Mesenchymal stem cell (in vitro differentiated cells and primary cell): Measurements from ENCODE around the gene ATP5F1D.
A peak's percentile ranks its signal among the peaks of the same experiment; 100 is the strongest.

Source experiments
- DNase-seq: peaks from one replicate; pipeline ENCODE4 v3.0.0-alpha.2; 2013
- H2AFZ ChIP-seq: one replicate; pipeline ENCODE4 v1.6.1; 2013; ENCODE audit warnings: low read depth, mild to moderate bottlenecking, control low read depth, inconsistent platforms, low read length, moderate library complexity
- H2AK5ac ChIP-seq: 2 replicates; pipeline ENCODE4 v1.6.1; 2013; ENCODE audit warnings: low read length, moderate library complexity, mild to moderate bottlenecking, inconsistent platforms; ENCODE audit not compliant: severe bottlenecking
- H2BK120ac ChIP-seq: one replicate; pipeline ENCODE4 v1.6.1; 2013; ENCODE audit warnings: low read depth, mild to moderate bottlenecking, inconsistent platforms, low read length, moderate library complexity
- H2BK12ac ChIP-seq, 2 experiments: one replicate each; pipeline ENCODE4 v1.6.1; 2013; ENCODE audit warnings: inconsistent platforms in 2 of 2, low read length in 2 of 2, mild to moderate bottlenecking in 2 of 2, moderate library complexity in 2 of 2, control low read depth in 1 of 2
- H2BK15ac ChIP-seq: one replicate; pipeline ENCODE4 v1.6.1; 2013; ENCODE audit warnings: mild to moderate bottlenecking, low read depth, inconsistent platforms; ENCODE audit not compliant: poor library complexity, severe bottlenecking
- H2BK5ac ChIP-seq: 2 replicates; pipeline ENCODE4 v1.6.1; 2013; ENCODE audit warnings: low read depth, mild to moderate bottlenecking, low read length, control low read depth, inconsistent platforms; ENCODE audit not compliant: poor library complexity, severe bottlenecking
- H3K14ac ChIP-seq, 2 experiments: one replicate each; pipeline ENCODE4 v1.6.1; 2013; ENCODE audit warnings: inconsistent platforms in 2 of 2, low read length in 2 of 2, control low read depth in 1 of 2, mild to moderate bottlenecking in 1 of 2, moderate library complexity in 1 of 2
- H3K18ac ChIP-seq, 2 experiments: one replicate each; pipeline ENCODE4 v1.6.1; 2013; ENCODE audit warnings: inconsistent platforms in 2 of 2, low read length in 2 of 2, control low read depth in 1 of 2, low read depth in 1 of 2, mild to moderate bottlenecking in 1 of 2
- H3K23ac ChIP-seq, 2 experiments: one replicate each; pipeline ENCODE4 v1.6.1; 2013; ENCODE audit warnings: inconsistent platforms in 2 of 2, low read length in 2 of 2, mild to moderate bottlenecking in 2 of 2, moderate library complexity in 2 of 2, control low read depth in 1 of 2
- H3K27ac ChIP-seq: 2 replicates; pipeline ENCODE4 v1.5.1; 2013; ENCODE audit warnings: mild to moderate bottlenecking, moderate library complexity, low read length, control low read depth, inconsistent platforms; ENCODE audit not compliant: poor library complexity, severe bottlenecking
- H3K27me3 ChIP-seq, 2 experiments: 2 replicates each; pipeline versions ENCODE4 v1.6.1 to v1.7.0; 2013; ENCODE audit warnings: low read length in 2 of 2, mild to moderate bottlenecking in 2 of 2, moderate library complexity in 2 of 2, control low read depth in 1 of 2, inconsistent platforms in 1 of 2; ENCODE audit not compliant: control insufficient read depth in 1 of 2, insufficient read depth in 1 of 2
- H3K36me3 ChIP-seq, 2 experiments: 2 replicates each; pipeline versions ENCODE4 v1.6.1 to v1.7.0; 2013; ENCODE audit warnings: low read length in 2 of 2, control low read depth in 1 of 2, inconsistent platforms in 1 of 2, low read depth in 1 of 2, mild to moderate bottlenecking in 1 of 2; ENCODE audit not compliant: insufficient read depth in 2 of 2, control insufficient read depth in 1 of 2
- H3K4ac ChIP-seq, 2 experiments: one replicate each; pipeline ENCODE4 v1.6.1; 2013; ENCODE audit warnings: inconsistent platforms in 2 of 2, low read length in 2 of 2, mild to moderate bottlenecking in 2 of 2, moderate library complexity in 2 of 2, control low read depth in 1 of 2, low read depth in 1 of 2
- H3K4me1 ChIP-seq: 2 replicates; pipeline ENCODE4 v1.6.1; 2013; ENCODE audit warnings: low read depth, low read length, control low read depth; ENCODE audit not compliant: control insufficient read depth, insufficient read depth
- H3K4me2 ChIP-seq: 2 replicates; pipeline ENCODE4 v1.6.1; 2013; ENCODE audit warnings: low read length, mild to moderate bottlenecking, inconsistent platforms; ENCODE audit not compliant: poor library complexity, severe bottlenecking
- H3K4me3 ChIP-seq, 2 experiments: 2 replicates each; pipeline versions ENCODE4 v1.5.1 to v1.7.0; 2013; ENCODE audit warnings: low read length in 2 of 2, mild to moderate bottlenecking in 2 of 2, control low read depth in 1 of 2, low read depth in 1 of 2; ENCODE audit not compliant: insufficient read depth in 1 of 2
- H3K79me1 ChIP-seq: replicated peaks from 2 replicates; pipeline ENCODE4 v1.6.1; 2013; ENCODE audit warnings: mild to moderate bottlenecking, control low read depth, low read length, inconsistent platforms; ENCODE audit not compliant: poor library complexity, severe bottlenecking
- H3K9ac ChIP-seq: 2 replicates; pipeline ENCODE4 v1.7.0; 2013; ENCODE audit warnings: mild to moderate bottlenecking, low read length, moderate library complexity
- H3K9me3 ChIP-seq: 2 replicates; pipeline ENCODE4 v1.7.0; 2013; ENCODE audit warnings: mild to moderate bottlenecking, low read length; ENCODE audit not compliant: control insufficient read depth
- H4K8ac ChIP-seq: one replicate; pipeline ENCODE4 v1.6.1; 2013; ENCODE audit warnings: inconsistent platforms, mild to moderate bottlenecking, low read length, moderate library complexity
- H4K91ac ChIP-seq: one replicate; pipeline ENCODE4 v1.6.1; 2013; ENCODE audit warnings: mild to moderate bottlenecking, low read length, inconsistent platforms
- WGBS: methylation state at CpG from one replicate; pipeline ENCODE4 v1.1.7; 2013; ENCODE audit warnings: mixed read lengths; 5-methylcytosine and 5-hydroxymethylcytosine counted together

The ATP5F1D gene

GRCh38 chr19:1248139-1248785, 6.7 kb downstream of the ATP5F1D start, which contains the start of gene MIDN:
Gene MIDN (plus strand): TSS chr19:1248583. CDS start chr19:1250297, 1,714 bp downstream.
- Histone ChIP-seq H2BK12ac (peak within 1 kb of the TSS; percentile 93 to 99), H3K9me3 (no peaks in the 10 kb centered on the region), H3K4me1 (peaks cover 40% of the 10 kb centered on the region), H3K4me2 (peak within 1 kb of the TSS; percentile 77), H4K91ac (peak within 1 kb of the TSS; percentile 85), H2BK5ac (peak within 1 kb of the TSS; percentile 95), H3K4me3 (peak within 1 kb of the TSS; percentile 74 to 75), H2AK5ac (peak within 1 kb of the TSS; percentile 42), H3K27me3 (no peaks in the 10 kb centered on the region), H3K4ac (peak within 1 kb of the TSS; percentile 95 to 96), H2BK15ac (peak within 1 kb of the TSS; percentile 95), H3K27ac (peak within 1 kb of the TSS; percentile 97), H3K79me1 (peaks cover 20% of the 10 kb centered on the region), H3K9ac (peak within 1 kb of the TSS; percentile 89), H3K23ac (no peak within 1 kb of the TSS), H4K8ac (peak within 1 kb of the TSS; percentile 95), H3K14ac (peak within 1 kb of the TSS in 1 of 2 experiments; percentile 97), H2BK120ac (peak within 1 kb of the TSS; percentile 92), H2AFZ (no peak within 1 kb of the TSS), H3K36me3 (peaks cover 12 to 55% of the 10 kb centered on the region in 2 experiments), H3K18ac (peak within 1 kb of the TSS; percentile 95 to 99)
- DNase-seq, result peak; percentile 94
- under 1% methylated on average over 32 of the region's 60 CpGs for WGBS

GRCh38 chr19:1248786-1249297, 7.3 kb downstream of the ATP5F1D start:
- Histone ChIP-seq H3K36me3 (peaks cover 8 to 57% of the 10 kb centered on the region in 2 experiments), H2AFZ (no peak overlapping the region), H2BK12ac (peak overlapping the region in 1 of 2 experiments; percentile 57), H4K8ac (peak overlapping the region; percentile 95), H3K27me3 (no peaks in the 10 kb centered on the region), H2BK15ac (peak overlapping the region; percentile 95), H3K4me1 (peaks cover 41% of the 10 kb centered on the region), H3K79me1 (peaks cover 18% of the 10 kb centered on the region), H3K4ac (peak overlapping the region; percentile 95 to 96), H3K4me3 (peak overlapping the region; percentile 74 to 75), H3K23ac (no peak overlapping the region), H3K18ac (peak overlapping the region; percentile 90 to 99), H2BK120ac (peak overlapping the region; percentile 77), H3K27ac (peak overlapping the region; percentile 97), H3K4me2 (peak overlapping the region; percentile 59), H3K9ac (peak overlapping the region; percentile 89), H4K91ac (peak overlapping the region; percentile 77), H2AK5ac (no peak overlapping the region), H2BK5ac (peak overlapping the region; percentile 95), H3K9me3 (no peaks in the 10 kb centered on the region), H3K14ac (peak overlapping the region in 1 of 2 experiments; percentile 97)
- under 1% methylated on average over 26 of the region's 74 CpGs for WGBS
- DNase-seq, result no peak

GRCh38 chr19:1249298-1249989, 7.9 kb downstream of the ATP5F1D start:
- WGBS, result under 1% methylated on average over 43 of the region's 102 CpGs
- H3K27ac ChIP-seq, result peak overlapping the region; percentile 56

More at GRCh38 chr19:1249298-1249989, 7.9 kb downstream of the ATP5F1D start:
- Histone ChIP-seq H2AK5ac (no peak overlapping the region), H4K91ac (peak overlapping the region; percentile 77), H2BK15ac (peak overlapping the region; percentile 93), H3K36me3 (peaks cover 12 to 58% of the 10 kb centered on the region in 2 experiments), H3K4me3 (peak overlapping the region; percentile 84 to 92), H3K14ac (peak overlapping the region in 1 of 2 experiments; percentile 57), H2BK12ac (peak overlapping the region in 1 of 2 experiments; percentile 43), H3K18ac (peak overlapping the region; percentile 86 to 99), H3K9ac (peak overlapping the region; percentile 96), H3K9me3 (no peaks in the 10 kb centered on the region), H2BK5ac (peak overlapping the region; percentile 94), H4K8ac (peak overlapping the region; percentile 82), H3K4me1 (peaks cover 42% of the 10 kb centered on the region), H3K79me1 (peaks cover 14% of the 10 kb centered on the region), H2BK120ac (peak overlapping the region; percentile 99), H3K4me2 (peak overlapping the region; percentile 69), H3K23ac (no peak overlapping the region), H3K27me3 (no peaks in the 10 kb centered on the region), H3K4ac (peak overlapping the region; percentile 86 to 95), H2AFZ (no peak overlapping the region)
- peak; percentile 93 for DNase-seq
